Mammary epithelial cell (primary cell): ENCODE data around the gene MYLK.

Source experiments
- EZH2 ChIP-seq: IDR thresholded peaks from 2 replicates; pipeline ENCODE4 v1.6.1; 2012; ENCODE audit warnings: low read length, inconsistent platforms, borderline replicate concordance
- TF ChIP-seq, protein P1 (sequence below), 2 donors: IDR thresholded peaks in 1 of 2; conservative IDR thresholded peaks in 1 of 2; 2 replicates each; pipeline ENCODE4 v1.5.1; 2011 to 2012; ENCODE audit warnings: inconsistent platforms in 2 of 2, low read length in 2 of 2, mild to moderate bottlenecking in 2 of 2, control low read depth in 1 of 2, low read depth in 1 of 2; ENCODE audit not compliant: insufficient read depth in 1 of 2; ENCODE audit errors: extremely low read depth in 1 of 2

- TF ChIP-seq, protein P1, sequence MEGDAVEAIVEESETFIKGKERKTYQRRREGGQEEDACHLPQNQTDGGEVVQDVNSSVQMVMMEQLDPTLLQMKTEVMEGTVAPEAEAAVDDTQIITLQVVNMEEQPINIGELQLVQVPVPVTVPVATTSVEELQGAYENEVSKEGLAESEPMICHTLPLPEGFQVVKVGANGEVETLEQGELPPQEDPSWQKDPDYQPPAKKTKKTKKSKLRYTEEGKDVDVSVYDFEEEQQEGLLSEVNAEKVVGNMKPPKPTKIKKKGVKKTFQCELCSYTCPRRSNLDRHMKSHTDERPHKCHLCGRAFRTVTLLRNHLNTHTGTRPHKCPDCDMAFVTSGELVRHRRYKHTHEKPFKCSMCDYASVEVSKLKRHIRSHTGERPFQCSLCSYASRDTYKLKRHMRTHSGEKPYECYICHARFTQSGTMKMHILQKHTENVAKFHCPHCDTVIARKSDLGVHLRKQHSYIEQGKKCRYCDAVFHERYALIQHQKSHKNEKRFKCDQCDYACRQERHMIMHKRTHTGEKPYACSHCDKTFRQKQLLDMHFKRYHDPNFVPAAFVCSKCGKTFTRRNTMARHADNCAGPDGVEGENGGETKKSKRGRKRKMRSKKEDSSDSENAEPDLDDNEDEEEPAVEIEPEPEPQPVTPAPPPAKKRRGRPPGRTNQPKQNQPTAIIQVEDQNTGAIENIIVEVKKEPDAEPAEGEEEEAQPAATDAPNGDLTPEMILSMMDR (conservative IDR thresholded peaks at IDR 0.05 in 1 of 2, IDR thresholded peaks at IDR 0.05 in 1 of 2; ENCODE audit: extremely low read depth in 1 of 2, insufficient read depth in 1 of 2, low read depth in 1 of 2, low read length in 2 of 2): no peak
- TF ChIP-seq EZH2: no peak
Observed at GRCh38 chr3:123832692-123833397, 51.3 kb downstream of the MYLK start.
